Neural progenitor cell (in vitro differentiated cells): ENCODE data around the gene PLD4. TPM values are rescaled to one million over a fixed set of nuclear protein-coding genes. Genes with fewer than 3 reads are reported as not detected.
"Not testable (repeated sequence)": the region's sequence is repeated elsewhere in the genome, so short reads cannot be mapped to it uniquely, and the experiment has no call there.

Source experiments
- DNase-seq: peaks from one replicate; pipeline ENCODE4 v3.0.0-alpha.2; 2016; ENCODE audit warnings: low spot score
- H2AFZ ChIP-seq: fragments of 200-600 bp; sonication (generic); replicated peaks from 2 replicates; pipeline ENCODE4 v1.6.1; 2016; ENCODE audit warnings: antibody characterized with exemption
- H3F3A ChIP-seq: fragments of 200-600 bp; sonication (generic); 2 replicates; pipeline ENCODE4 v1.6.1; 2016; ENCODE audit warnings: antibody characterized with exemption, low read depth
- H3K27ac ChIP-seq: fragments of 200-600 bp; sonication (generic); 2 replicates; pipeline ENCODE4 v1.5.1; 2016; ENCODE audit warnings: mild to moderate bottlenecking
- H3K27me3 ChIP-seq: fragments of 200-600 bp; sonication (generic); 2 replicates; pipeline ENCODE4 v1.6.1; 2016; ENCODE audit warnings: mild to moderate bottlenecking, moderate library complexity
- H3K36me3 ChIP-seq: fragments of 200-600 bp; sonication (generic); 2 replicates; pipeline ENCODE4 v1.5.1; 2016
- H3K4me1 ChIP-seq: fragments of 200-600 bp; sonication (generic); 2 replicates; pipeline ENCODE4 v1.6.1; 2016; ENCODE audit warnings: mixed run types
- H3K4me2 ChIP-seq: fragments of 200-600 bp; sonication (generic); 2 replicates; pipeline ENCODE4 v1.6.1; 2016
- H3K4me3 ChIP-seq: fragments of 200-600 bp; sonication (generic); 2 replicates; pipeline ENCODE4 v1.5.1; 2016
- H3K79me2 ChIP-seq: fragments of 200-600 bp; sonication (generic); 2 replicates; pipeline ENCODE4 v1.6.1; 2016; ENCODE audit warnings: low read depth
- H3K9ac ChIP-seq: fragments of 200-600 bp; sonication (generic); 2 replicates; pipeline ENCODE4 v1.6.1; 2016
- H3K9me3 ChIP-seq: fragments of 200-600 bp; sonication (generic); 2 replicates; pipeline ENCODE4 v1.5.1; 2016; ENCODE audit warnings: low read depth
- H4K20me1 ChIP-seq: fragments of 200-600 bp; sonication (generic); 2 replicates; pipeline ENCODE4 v1.6.1; 2016; ENCODE audit warnings: low read depth
- H3K27ac Mint-ChIP-seq: 3 replicates; pipeline ENCODE4 v1.8.0; 2021; ENCODE audit warnings: mixed read lengths
- H3K27me3 Mint-ChIP-seq: 2 replicates; pipeline ENCODE4 v1.8.0; 2022; ENCODE audit warnings: low read depth, mild to moderate bottlenecking, inconsistent platforms, moderate library complexity, mixed read lengths; ENCODE audit not compliant: insufficient read depth
- H3K36me3 Mint-ChIP-seq: 3 replicates; pipeline ENCODE4 v1.8.0; 2021; ENCODE audit warnings: mixed read lengths
- H3K4me1 Mint-ChIP-seq: 3 replicates; pipeline ENCODE4 v1.8.0; 2021; ENCODE audit warnings: mixed read lengths
- H3K4me3 Mint-ChIP-seq: 3 replicates; pipeline ENCODE4 v1.8.0; 2021; ENCODE audit warnings: mild to moderate bottlenecking, moderate library complexity, mixed read lengths
- H3K9me3 Mint-ChIP-seq: 3 replicates; pipeline ENCODE4 v1.8.0; 2020; ENCODE audit warnings: mixed read lengths
- CTCF ChIP-seq: fragments of 200-600 bp; sonication (generic); IDR thresholded peaks from 2 replicates; pipeline ENCODE4 v1.5.1; 2017; ENCODE audit warnings: antibody characterized with exemption, mild to moderate bottlenecking
- EZH2 ChIP-seq: fragments of 200-600 bp; sonication (generic); IDR thresholded peaks from 2 replicates; pipeline ENCODE4 v1.6.1; 2017; ENCODE audit warnings: antibody characterized with exemption, mild to moderate bottlenecking, moderate library complexity
- EZH2phosphoT487 ChIP-seq: fragments of 200-600 bp; sonication (generic); IDR thresholded peaks from 2 replicates; pipeline ENCODE4 v1.6.1; 2017; ENCODE audit warnings: antibody characterized with exemption
- total RNA-seq: library from RNA; depleted of rRNA; stranded (reverse); fragments of >200 nt; gene quantifications from 2 replicates; pipeline ENCODE4 v1.2.3, GENCODE V29; 2015; ENCODE audit warnings: low replicate concordance

The PLD4 gene
- total RNA-seq, 1 donor from 2014 or later, result not detected

- Histone ChIP-seq H3F3A (no peaks in the 10 kb centered on the region), H3K36me3 (no peaks in the 10 kb centered on the region), H3K27ac (no peak overlapping the region), H3K27me3 (no peaks in the 10 kb centered on the region), H3K4me2 (no peak overlapping the region), H4K20me1 (no peaks in the 10 kb centered on the region), H3K4me1 (no peaks in the 10 kb centered on the region), H3K9ac (no peak overlapping the region), H2AFZ (no peak overlapping the region), H3K9me3 (no peaks in the 10 kb centered on the region), H3K4me3 (no peak overlapping the region), H3K79me2 (no peaks in the 10 kb centered on the region)
- H3K27ac Mint-ChIP-seq, result no peak overlapping the region
- TF ChIP-seq EZH2phosphoT487 (no peak), CTCF (no peak)
- H3K4me3 Mint-ChIP-seq, result no peak overlapping the region
- H3K27me3 Mint-ChIP-seq, result peaks cover 3% of the 10 kb centered on the region
- no peaks in the 10 kb centered on the region for H3K36me3 Mint-ChIP-seq
- H3K9me3 Mint-ChIP-seq, result no peaks in the 10 kb centered on the region
- no peaks in the 10 kb centered on the region for H3K4me1 Mint-ChIP-seq
- DNase-seq, result no peak
Measured at GRCh38 chr14:104950021-104950420, 25.3 kb downstream of the PLD4 start.

- DNase-seq, H3K4me3 ChIP-seq, H3K4me1 ChIP-seq, H3K4me3 Mint-ChIP-seq, H3K9me3 ChIP-seq, H3K27me3 Mint-ChIP-seq, H3K4me2 ChIP-seq, H3F3A ChIP-seq, H3K27ac Mint-ChIP-seq, H4K20me1 ChIP-seq, H3K27me3 ChIP-seq, H3K79me2 ChIP-seq, H3K36me3 ChIP-seq, H3K4me1 Mint-ChIP-seq, H3K36me3 Mint-ChIP-seq, H3K9ac ChIP-seq, H2AFZ ChIP-seq, H3K9me3 Mint-ChIP-seq, H3K27ac ChIP-seq: not testable (repeated sequence)
Measured at GRCh38 chr14:104950701-104951100, 26.0 kb downstream of the PLD4 start.

GRCh38 chr14:104951863-104952657 lies 27.4 kb downstream of the PLD4 start:
- not testable (repeated sequence) for H3K9me3 ChIP-seq, H3F3A ChIP-seq, H4K20me1 ChIP-seq, H3K4me1 Mint-ChIP-seq, H3K27me3 ChIP-seq, H3K4me3 Mint-ChIP-seq, H3K27ac ChIP-seq, H3K4me1 ChIP-seq, H3K79me2 ChIP-seq, H2AFZ ChIP-seq, DNase-seq, H3K9me3 Mint-ChIP-seq, H3K9ac ChIP-seq, H3K36me3 ChIP-seq, H3K27ac Mint-ChIP-seq, H3K4me2 ChIP-seq, H3K4me3 ChIP-seq, H3K27me3 Mint-ChIP-seq, H3K36me3 Mint-ChIP-seq

- Histone ChIP-seq H3K9me3 (no peaks in the 10 kb centered on the region), H3K27ac (no peak overlapping the region), H3F3A (no peaks in the 10 kb centered on the region), H3K9ac (no peak overlapping the region), H3K36me3 (no peaks in the 10 kb centered on the region), H3K79me2 (no peaks in the 10 kb centered on the region), H3K4me3 (no peak overlapping the region), H2AFZ (no peak overlapping the region), H3K4me1 (no peaks in the 10 kb centered on the region), H4K20me1 (no peaks in the 10 kb centered on the region), H3K4me2 (no peak overlapping the region), H3K27me3 (no peaks in the 10 kb centered on the region)
- Mint-ChIP-seq H3K27me3 (peaks cover 5% of the 10 kb centered on the region), H3K9me3 (no peaks in the 10 kb centered on the region), H3K27ac (no peak overlapping the region), H3K4me1 (no peaks in the 10 kb centered on the region), H3K4me3 (no peak overlapping the region), H3K36me3 (no peaks in the 10 kb centered on the region)
- TF ChIP-seq EZH2 (no peak), CTCF (no peak), EZH2phosphoT487 (no peak)
- DNase-seq, result no peak
Measured at GRCh38 chr14:104953097-104953496, 28.4 kb downstream of the PLD4 start.
